ENCODE data around the gene SPATA32.

SPATA32 gene, protein sequence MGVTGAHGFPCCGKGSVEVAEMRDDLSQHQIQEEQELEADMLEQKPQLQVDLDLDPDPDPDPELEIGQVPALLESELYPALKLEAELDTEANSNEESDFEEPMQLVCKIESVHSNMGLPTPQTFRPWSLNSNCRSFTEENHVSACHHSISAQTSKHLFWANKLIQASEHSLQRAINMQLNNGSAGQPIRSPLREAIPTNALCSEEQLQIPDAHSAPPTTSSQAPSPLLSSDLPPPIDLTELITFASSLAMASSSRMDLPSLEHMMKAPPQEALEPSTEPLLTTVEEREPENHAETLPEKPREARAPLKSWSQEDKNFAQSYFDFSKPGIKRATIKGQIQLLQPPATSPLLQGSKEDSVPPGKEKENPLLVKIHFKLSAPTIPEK

DNA sequence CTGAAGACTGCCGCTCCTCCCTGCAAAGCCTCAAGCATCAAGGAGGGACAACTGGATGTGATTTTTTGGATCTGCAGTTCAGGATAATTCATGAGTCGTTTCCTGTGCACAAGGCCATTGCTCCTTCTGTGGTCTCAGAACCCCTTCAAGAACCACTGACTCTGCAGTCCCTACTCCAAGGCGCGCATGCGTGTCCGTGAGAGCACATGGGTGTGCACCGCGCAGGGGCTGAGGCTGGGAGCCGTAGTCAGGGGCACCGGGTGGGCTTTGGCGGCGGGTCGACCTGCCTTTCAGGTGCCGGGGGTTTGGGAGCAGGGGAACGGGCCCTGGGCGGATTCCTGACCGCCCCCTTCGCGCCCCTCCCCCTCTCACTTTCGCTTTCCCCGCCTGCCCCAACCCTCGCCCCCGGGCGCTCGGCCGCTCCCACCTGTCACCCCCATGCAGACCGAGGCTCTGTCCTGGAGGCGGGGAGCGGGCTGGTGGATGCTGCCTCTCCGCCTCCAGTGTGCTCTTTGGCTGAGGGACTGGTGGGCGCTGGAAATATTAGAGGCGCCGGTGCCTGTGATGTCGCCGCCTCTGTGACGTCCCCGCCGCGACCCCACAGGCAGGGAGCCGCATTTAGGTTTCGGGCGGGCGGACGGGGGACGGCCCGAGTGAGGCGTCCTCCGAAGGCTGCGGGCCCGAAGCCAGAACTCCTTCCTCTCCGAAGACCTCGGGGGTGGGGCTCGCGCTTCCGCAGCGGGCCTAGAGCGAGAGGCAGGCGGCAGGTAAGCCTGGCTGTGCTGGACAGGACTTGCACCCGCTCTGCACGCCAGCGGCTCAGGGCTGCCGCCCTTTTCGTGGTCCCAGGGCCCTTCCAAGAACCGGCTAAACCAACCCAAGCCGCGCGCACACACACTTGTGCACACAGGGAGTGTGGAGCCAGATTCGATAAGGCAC, at the start of gene SPATA32:
Gene SPATA32 (minus strand): TSS at position 518 of the 939 bp plus-strand sequence. CDS start 78 bp downstream, at position 440.
- no peaks in the 10 kb centered on the region for H3K36me3 ChIP-seq (ENCODE audit: insufficient read depth)
- no peaks in the 10 kb centered on the region for H3K27me3 ChIP-seq (ENCODE audit: insufficient read depth, low read depth)
- no peak within 1 kb of the TSS for H3K4me3 ChIP-seq (IDR thresholded peaks at IDR 0.05; ENCODE audit: insufficient read depth, low read depth, low read length)
- TF ChIP-seq, protein P1, sequence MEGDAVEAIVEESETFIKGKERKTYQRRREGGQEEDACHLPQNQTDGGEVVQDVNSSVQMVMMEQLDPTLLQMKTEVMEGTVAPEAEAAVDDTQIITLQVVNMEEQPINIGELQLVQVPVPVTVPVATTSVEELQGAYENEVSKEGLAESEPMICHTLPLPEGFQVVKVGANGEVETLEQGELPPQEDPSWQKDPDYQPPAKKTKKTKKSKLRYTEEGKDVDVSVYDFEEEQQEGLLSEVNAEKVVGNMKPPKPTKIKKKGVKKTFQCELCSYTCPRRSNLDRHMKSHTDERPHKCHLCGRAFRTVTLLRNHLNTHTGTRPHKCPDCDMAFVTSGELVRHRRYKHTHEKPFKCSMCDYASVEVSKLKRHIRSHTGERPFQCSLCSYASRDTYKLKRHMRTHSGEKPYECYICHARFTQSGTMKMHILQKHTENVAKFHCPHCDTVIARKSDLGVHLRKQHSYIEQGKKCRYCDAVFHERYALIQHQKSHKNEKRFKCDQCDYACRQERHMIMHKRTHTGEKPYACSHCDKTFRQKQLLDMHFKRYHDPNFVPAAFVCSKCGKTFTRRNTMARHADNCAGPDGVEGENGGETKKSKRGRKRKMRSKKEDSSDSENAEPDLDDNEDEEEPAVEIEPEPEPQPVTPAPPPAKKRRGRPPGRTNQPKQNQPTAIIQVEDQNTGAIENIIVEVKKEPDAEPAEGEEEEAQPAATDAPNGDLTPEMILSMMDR (conservative IDR thresholded peaks at IDR 0.05; ENCODE audit: low read depth, low read length) = no peak
- no peaks in the 10 kb centered on the region for H3K79me2 ChIP-seq (ENCODE audit: insufficient read depth, low read depth)
- H2AFZ ChIP-seq (ENCODE audit: low read depth) = peak within 1 kb of the TSS; percentile 49
- H3K4me1 ChIP-seq (ENCODE audit: low read depth, poor library complexity, severe bottlenecking) = peaks cover 8% of the 10 kb centered on the region
- peak within 1 kb of the TSS; percentile 49 for H3K27ac ChIP-seq
- peak within 1 kb of the TSS; percentile 52; the same call in 1 of the 2 replicates for H3K4me2 ChIP-seq
- peak within 1 kb of the TSS; percentile 55; the same call in 1 of the 2 replicates for H3K9ac ChIP-seq
- no peaks in the 10 kb centered on the region for H4K20me1 ChIP-seq (ENCODE audit: insufficient read depth)

DNA sequence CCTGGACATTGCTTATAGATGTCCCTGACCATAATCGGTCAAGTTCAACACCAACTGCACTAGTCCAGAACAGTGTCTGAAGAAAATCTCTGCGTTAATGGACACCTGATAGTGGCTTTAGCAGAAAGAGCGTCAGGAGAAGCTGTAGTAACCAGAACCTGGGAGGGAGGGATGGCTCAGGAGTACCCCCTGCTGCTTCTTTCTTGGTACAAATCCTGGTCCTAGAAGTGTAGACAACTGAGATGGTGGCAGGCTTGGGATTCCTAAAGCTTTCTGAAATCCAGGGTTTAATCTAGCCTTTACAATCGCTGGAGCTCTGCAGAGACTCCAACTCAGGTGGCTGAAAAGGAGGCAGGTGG, 49.5 kb upstream of the SPATA32 start:
- no peaks in the 10 kb centered on the region for H4K20me1 ChIP-seq (ENCODE audit: insufficient read depth)
- peak overlapping the region; percentile 64 for H3K9ac ChIP-seq
- no peak overlapping the region for H3K4me3 ChIP-seq (IDR thresholded peaks at IDR 0.05; ENCODE audit: insufficient read depth, low read depth, low read length)
- peaks cover 90% of the 10 kb centered on the region for H3K4me1 ChIP-seq (ENCODE audit: low read depth, poor library complexity, severe bottlenecking)
- H3K27me3 ChIP-seq (ENCODE audit: insufficient read depth, low read depth) = no peaks in the 10 kb centered on the region
- TF ChIP-seq, protein P1 (conservative IDR thresholded peaks at IDR 0.05; ENCODE audit: low read depth, low read length) = no peak
- no peak overlapping the region for H2AFZ ChIP-seq (ENCODE audit: low read depth)
- no peaks in the 10 kb centered on the region for H3K36me3 ChIP-seq (ENCODE audit: insufficient read depth)
- peak overlapping the region; percentile 92 for H3K4me2 ChIP-seq
- H3K27ac ChIP-seq = peak overlapping the region; percentile 89
- peaks cover 94% of the 10 kb centered on the region for H3K79me2 ChIP-seq (ENCODE audit: insufficient read depth, low read depth)

DNA sequence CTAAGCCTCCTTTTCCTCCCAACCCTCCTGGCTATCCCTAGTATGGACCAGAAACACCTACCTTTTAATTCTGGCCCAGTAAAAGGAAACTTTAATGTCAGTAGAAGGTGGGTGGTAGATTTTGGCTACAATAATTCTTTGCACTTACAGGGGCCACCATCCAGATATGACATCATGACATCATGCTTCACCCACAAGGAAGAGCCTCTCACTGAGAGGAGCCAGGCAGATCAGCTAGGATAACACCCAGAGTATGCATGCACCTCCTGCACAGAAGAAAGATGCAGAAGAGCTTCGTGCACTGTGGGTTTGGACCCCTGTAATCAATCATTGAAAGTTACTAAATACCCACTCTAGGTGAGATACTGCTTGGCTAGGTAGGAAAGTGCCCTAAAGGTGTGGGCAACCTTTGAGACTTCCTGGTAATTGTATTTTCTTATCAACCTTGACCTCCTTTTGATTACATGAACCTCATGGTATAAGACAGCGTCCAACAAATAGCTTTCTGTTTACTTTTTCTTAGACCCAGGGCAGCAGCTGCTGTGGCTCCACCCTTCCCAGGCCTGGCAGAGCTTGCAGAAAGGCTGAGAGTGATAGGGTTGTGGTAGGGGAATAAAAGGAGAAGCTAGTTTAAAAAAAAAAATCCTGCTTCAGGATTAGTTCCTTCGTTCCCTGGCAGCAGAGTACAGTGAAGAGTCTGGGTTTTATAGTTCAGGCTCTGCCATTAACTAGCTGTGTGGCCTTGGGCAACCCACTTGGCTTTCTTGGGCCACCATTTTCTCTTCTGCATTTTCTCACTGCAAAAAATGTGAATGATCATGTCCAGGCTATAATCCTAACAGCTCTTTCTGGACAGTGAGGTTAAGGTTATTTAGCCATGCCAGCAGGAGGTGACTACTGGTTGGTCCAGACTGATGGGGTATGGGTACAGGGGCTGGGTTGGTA, 48.8 kb upstream of the SPATA32 start:
- no peak overlapping the region for H3K4me3 ChIP-seq (IDR thresholded peaks at IDR 0.05; ENCODE audit: insufficient read depth, low read depth, low read length)
- H3K79me2 ChIP-seq (ENCODE audit: insufficient read depth, low read depth) = peaks cover 94% of the 10 kb centered on the region
- H3K36me3 ChIP-seq (ENCODE audit: insufficient read depth) = no peaks in the 10 kb centered on the region
- H3K27me3 ChIP-seq (ENCODE audit: insufficient read depth, low read depth) = no peaks in the 10 kb centered on the region
- H2AFZ ChIP-seq (ENCODE audit: low read depth) = no peak overlapping the region
- H3K27ac ChIP-seq = peak overlapping the region; percentile 89
- no peaks in the 10 kb centered on the region for H4K20me1 ChIP-seq (ENCODE audit: insufficient read depth)
- H3K4me1 ChIP-seq (ENCODE audit: low read depth, poor library complexity, severe bottlenecking) = peaks cover 97% of the 10 kb centered on the region
- peak overlapping the region; percentile 92 for H3K4me2 ChIP-seq
- TF ChIP-seq, protein P1 (conservative IDR thresholded peaks at IDR 0.05; ENCODE audit: low read depth, low read length) = no peak
- peak overlapping the region; percentile 64; the same call in 1 of the 2 replicates for H3K9ac ChIP-seq

DNA sequence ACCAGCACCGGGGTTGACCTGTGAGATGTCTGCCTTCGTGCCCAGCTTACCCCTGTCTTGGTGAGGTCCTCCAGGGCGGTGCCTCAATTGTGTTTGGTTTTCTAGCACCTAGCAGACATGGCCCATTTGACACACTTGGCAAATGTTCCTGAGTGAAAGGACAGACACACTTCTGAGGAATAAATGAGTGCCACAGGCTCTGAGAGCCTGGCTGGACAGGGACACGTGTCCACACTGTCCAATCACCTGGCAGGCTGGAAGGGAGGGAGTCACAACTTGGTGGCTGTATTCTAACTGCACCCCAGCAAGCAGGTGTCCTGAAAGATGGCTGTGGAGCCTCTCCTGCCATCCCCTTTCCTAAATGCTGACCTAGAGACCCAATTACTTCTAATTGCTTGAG, 47.5 kb upstream of the SPATA32 start:
- Histone ChIP-seq H3K79me2 (ENCODE audit: insufficient read depth, low read depth) (peaks cover 94% of the 10 kb centered on the region), H3K27ac (no peak overlapping the region; the same call in 1 of the 2 replicates)

More for the DNA sequence above, 47.5 kb upstream of the SPATA32 start:
- Histone ChIP-seq H4K20me1 (ENCODE audit: insufficient read depth) (no peaks in the 10 kb centered on the region), H3K9ac (no peak overlapping the region), H2AFZ (ENCODE audit: low read depth) (no peak overlapping the region), H3K4me3 (IDR thresholded peaks at IDR 0.05; ENCODE audit: insufficient read depth, low read depth, low read length) (no peak overlapping the region), H3K27me3 (ENCODE audit: insufficient read depth, low read depth) (no peaks in the 10 kb centered on the region), H3K4me2 (peak overlapping the region; percentile 92; the same call in 1 of the 2 replicates), H3K4me1 (ENCODE audit: low read depth, poor library complexity, severe bottlenecking) (peaks cover 94% of the 10 kb centered on the region), H3K36me3 (ENCODE audit: insufficient read depth) (no peaks in the 10 kb centered on the region)
- TF ChIP-seq, protein P1 (conservative IDR thresholded peaks at IDR 0.05; ENCODE audit: low read depth, low read length) = no peak
